Measurements from ENCODE around the gene ZC3H15. TPM values are rescaled to one million over a fixed set of nuclear protein-coding genes. Genes with fewer than 3 reads are reported as not detected.

ZC3H15 gene
- total and polyA plus RNA-seq, 5 experiments from 2014 or later, result 57.3 to 77.8 (median 69.9) TPM

DNA sequence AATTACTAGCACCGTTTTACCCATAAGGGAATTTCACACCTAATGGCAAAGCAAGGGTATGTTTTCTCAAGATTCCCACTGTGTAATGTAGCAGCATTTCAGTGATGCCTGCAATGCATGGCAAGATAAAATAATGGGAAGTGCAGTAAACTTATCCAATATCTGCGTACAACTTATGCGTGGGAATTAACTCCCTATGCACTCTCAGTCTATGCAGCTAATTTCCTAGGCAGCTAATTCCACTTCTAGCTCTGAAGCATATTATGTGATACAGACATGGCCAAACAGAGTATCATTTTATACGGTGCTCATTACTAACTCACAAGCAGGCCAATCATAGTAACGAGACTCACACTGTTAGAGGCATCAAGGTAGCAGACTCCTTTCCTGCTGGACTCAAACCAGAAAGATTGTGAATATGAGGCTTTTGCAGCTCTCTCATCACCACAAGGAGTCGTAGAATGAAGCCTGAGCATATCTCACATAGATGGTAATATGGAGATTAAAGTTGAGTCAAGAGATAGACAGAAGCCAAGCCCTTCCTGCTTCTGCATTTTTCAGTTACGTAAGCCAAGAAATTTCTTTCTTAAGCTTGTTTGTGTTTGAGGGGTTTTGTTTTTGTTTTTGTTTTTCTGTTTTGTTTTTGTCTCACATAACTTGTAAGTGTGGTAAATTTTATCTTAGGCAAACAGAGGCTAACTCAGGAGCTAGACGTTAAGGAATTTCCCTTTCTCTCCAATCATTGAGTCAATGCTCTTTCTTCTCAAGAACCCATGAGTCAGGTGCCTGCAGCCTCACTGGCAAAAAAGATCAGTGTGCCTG, 69.0 kb downstream of the ZC3H15 start:
- ATAC-seq (no peak), DNase-seq (no peak)
- H3K36me3 Mint-ChIP-seq, result no peaks in the 10 kb centered on the region
- H3K27ac Mint-ChIP-seq, result no peak overlapping the region
- peaks cover 0 to 7% (median 6%) of the 10 kb centered on the region in 5 donors for H3K27me3 Mint-ChIP-seq
- POLR2A ChIA-PET, result no interaction called here
- H3K4me1 Mint-ChIP-seq, result no peaks in the 10 kb centered on the region
- no peak overlapping the region for H3K4me3 Mint-ChIP-seq
- H3K9me3 Mint-ChIP-seq, result no peaks in the 10 kb centered on the region

DNA sequence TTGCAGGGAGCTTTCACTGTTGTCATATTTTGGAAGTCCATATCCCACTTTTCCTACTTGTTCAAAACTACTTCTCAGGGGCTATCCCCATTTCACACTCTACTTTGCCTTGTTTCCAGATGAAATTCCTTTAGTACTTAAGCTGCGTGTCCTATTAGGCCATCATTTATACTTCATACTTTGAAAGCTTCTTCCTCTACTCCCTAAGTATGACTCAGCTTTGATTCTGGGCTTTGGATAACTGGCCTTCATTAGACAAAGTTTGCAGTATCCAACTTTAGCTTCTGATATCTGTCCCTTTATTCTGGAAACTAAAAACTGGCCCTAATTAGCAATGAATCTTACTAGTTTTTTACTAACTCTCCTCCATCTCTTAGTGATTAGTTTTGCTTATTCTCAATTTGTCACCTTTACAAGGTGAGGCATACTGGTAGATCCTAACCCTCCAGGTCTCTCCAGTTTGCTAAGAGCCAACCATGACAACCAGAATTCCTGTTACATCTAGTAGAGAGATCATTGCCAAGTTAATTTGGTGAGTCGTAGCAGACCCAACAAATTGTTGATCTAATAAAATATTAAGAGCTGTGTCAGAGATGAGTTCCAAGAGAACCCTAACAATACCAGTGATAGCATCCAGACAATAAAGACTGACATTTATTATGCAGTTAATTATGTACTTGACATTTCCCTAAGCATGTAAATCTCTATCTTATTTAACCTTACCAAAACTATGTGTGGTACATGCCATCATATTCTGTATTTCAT, 72.6 kb downstream of the ZC3H15 start:
- no peaks in the 10 kb centered on the region for H3K4me1 Mint-ChIP-seq
- H3K9me3 Mint-ChIP-seq, result peaks cover 0 to 14% (median 2%) of the 10 kb centered on the region in 9 donors
- no peak overlapping the region for H3K27ac Mint-ChIP-seq
- peaks cover 0 to 13% (median 0%) of the 10 kb centered on the region in 3 donors for H3K36me3 Mint-ChIP-seq
- DNase-seq (no peak), ATAC-seq (no peak)
- POLR2A ChIA-PET, result no interaction called here
- peaks cover 4 to 17% (median 5%) of the 10 kb centered on the region in 5 donors for H3K27me3 Mint-ChIP-seq
- H3K4me3 Mint-ChIP-seq, result no peak overlapping the region

Other genes with a start within 250 kb of the ZC3H15 start
- 1 to 10 TPM; 5.0 to 8.1 TPM for gene ITGAV, start 103.8 kb downstream of the ZC3H15 start, total RNA-seq
- under 1 TPM; 0.25 to 0.66 (median 0.35) TPM for gene ITGAV, start 103.8 kb downstream of the ZC3H15 start, polyA plus RNA-seq
- under 1 TPM in 1 of 2 experiments, not detected in 1; 0.14 TPM for gene FAM171B, start 207.8 kb downstream of the ZC3H15 start, total RNA-seq
- gene FAM171B, start 207.8 kb downstream of the ZC3H15 start, polyA plus RNA-seq, result under 1 TPM in 2 of 3 donors, not detected in 1; 0.16 to 0.80 TPM

All from naive thymus-derived CD8-positive, alpha-beta T cell (primary cell).